H54 (cell line): ENCODE measurements around the gene DCLK3.

Source experiments
- DNase-seq: peaks from one replicate; pipeline ENCODE4 v3.0.0; 2011; ENCODE audit warnings: low spot score, mixed read lengths; ENCODE audit not compliant: insufficient read length
- FAIRE-seq: peaks from 3 replicates; lab custom pipeline; 2011; peaks lifted over from hg19 to GRCh38; lab: Jason Lieb, UNC
- POLR2A ChIP-seq: IDR thresholded peaks from 2 replicates; pipeline ENCODE4 v1.6.1; 2011; ENCODE audit warnings: low read depth, mild to moderate bottlenecking, low read length

Gene DCLK3, protein sequence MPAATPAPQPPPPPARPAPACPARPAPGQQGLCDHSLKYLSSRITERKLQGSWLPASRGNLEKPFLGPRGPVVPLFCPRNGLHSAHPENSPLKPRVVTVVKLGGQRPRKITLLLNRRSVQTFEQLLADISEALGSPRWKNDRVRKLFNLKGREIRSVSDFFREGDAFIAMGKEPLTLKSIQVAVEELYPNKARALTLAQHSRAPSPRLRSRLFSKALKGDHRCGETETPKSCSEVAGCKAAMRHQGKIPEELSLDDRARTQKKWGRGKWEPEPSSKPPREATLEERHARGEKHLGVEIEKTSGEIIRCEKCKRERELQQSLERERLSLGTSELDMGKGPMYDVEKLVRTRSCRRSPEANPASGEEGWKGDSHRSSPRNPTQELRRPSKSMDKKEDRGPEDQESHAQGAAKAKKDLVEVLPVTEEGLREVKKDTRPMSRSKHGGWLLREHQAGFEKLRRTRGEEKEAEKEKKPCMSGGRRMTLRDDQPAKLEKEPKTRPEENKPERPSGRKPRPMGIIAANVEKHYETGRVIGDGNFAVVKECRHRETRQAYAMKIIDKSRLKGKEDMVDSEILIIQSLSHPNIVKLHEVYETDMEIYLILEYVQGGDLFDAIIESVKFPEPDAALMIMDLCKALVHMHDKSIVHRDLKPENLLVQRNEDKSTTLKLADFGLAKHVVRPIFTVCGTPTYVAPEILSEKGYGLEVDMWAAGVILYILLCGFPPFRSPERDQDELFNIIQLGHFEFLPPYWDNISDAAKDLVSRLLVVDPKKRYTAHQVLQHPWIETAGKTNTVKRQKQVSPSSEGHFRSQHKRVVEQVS

DNA sequence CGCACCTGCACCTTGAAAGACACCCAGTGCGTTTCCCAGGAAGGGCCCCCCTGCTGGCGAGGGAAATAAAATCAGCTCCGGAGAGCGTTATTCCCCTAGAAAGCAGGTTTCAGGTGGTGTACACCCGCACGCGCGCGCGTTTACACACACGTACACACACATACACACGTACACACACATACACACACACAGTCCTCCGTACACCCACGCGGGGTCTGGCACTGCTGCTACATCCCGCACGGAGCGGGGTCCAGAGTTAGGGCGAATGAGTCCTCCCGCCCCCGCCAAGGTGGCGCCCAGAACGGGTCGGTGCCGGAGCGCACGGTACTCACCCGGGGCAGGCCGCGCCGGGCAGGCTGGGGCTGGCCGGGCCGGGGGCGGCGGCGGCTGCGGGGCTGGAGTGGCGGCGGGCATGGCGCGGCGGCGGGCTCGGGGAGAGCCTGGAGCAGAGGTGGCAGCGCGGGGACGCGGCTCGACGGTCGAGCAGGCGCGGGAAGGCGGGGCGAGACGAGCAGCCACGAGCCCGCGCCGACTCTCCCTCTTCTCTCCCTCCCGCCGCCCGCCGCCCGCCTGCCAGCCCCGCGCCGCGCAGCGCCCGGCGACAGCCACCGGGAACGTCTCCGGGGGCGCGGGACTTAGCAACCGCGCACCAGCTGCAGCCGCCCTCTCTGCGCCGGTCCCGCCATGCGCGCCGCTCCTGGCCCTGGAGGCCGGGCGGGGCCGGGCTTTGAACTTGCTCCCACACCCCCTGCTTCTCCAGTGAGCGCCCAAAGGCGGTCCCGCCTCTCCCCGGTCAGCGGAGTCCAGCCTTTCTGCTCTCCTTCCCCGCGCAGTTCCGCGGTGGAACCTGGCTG is at the start of gene DCLK3:
Gene DCLK3, minus strand, starts transcription at position 704 of the 854 bp plus-strand sequence. Its CDS starts 290 bp downstream, at position 414.
- no peak for TF ChIP-seq POLR2A
- FAIRE-seq, result no peak
- no peak for DNase-seq

- no peak for TF ChIP-seq POLR2A
- DNase-seq, result no peak
- FAIRE-seq, result no peak
Measured at GRCh38 chr3:36813305-36813704, 49.0 kb upstream of the DCLK3 start.

GRCh38 chr3:36812240-36812639 is 47.9 kb upstream of the DCLK3 start:
- FAIRE-seq (no peak), DNase-seq (no peak)
- no peak for TF ChIP-seq POLR2A

GRCh38 chr3:36811768-36812167 is 47.4 kb upstream of the DCLK3 start:
- DNase-seq (no peak), FAIRE-seq (no peak)
- TF ChIP-seq POLR2A, result no peak

DNA sequence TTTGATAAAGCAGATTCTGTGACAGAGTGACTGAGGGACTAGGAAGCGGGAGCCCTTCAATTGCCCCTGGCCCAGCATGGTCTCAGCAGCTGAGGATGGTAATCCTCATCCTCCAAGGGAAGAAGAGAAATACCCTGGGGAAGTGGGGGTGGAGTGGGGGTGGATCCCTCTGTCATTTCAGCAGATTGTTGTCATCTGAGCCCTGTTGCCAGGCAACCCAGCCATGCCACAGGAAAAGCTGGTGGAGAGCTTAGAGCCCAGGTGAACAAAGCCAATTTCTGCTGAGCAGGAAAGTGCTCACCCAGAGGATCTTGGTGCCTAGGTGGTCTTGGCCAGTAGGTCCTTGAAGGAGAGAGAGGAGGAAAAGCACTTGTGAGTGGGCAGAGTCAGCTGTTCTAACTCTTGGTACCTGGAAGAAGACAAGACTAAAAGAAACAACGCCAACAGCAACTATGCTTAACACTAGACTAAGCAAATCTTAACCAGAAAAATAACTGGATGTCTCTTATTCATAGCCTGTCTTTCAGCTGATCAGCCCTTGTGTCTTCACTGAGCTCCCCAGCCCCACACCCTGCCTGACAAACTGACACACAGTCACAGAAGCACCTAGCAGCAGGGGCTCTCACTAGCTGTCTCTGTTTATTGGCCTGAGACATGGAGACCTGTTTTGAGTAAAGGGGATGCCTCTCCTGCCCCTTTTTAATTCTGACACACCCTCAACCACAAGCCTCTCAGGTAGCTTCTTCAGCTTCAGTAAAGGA is 40.1 kb upstream of the DCLK3 start:
- no peak for DNase-seq
- no peak for FAIRE-seq
- TF ChIP-seq POLR2A, result no peak

GRCh38 chr3:36803091-36803791 is 38.9 kb upstream of the DCLK3 start:
- no peak for FAIRE-seq
- no peak for DNase-seq
- no peak for TF ChIP-seq POLR2A

DNA sequence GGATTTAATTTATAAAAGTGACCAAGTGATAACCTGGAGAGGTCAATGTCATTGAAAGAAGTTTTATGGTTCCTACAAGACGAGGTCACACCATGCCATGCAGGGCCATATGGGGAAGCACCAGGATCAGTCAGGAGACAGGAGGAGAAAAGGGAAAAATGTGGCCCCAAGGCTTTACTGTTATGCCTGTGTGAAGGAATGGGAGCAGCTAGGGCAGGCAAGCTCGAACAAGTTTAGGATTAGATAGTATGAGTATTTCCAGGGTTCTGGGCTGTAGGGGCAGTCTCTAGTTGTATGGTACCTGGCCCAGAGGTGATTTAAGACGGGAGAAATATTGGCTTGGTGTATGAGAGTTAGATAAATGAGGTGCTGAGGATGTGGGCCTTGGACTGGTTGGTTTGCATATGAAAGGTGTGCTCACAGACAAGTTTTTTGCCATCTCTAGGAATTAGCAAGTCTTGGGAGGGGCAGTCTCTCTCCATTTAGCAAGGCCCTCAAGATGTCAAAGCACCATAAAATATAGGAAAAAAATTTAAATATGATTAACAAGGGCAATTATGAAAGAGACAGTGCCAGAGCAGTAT is 36.3 kb upstream of the DCLK3 start:
- TF ChIP-seq POLR2A, result no peak
- FAIRE-seq (no peak), DNase-seq (no peak)

GRCh38 chr3:36796881-36797280 is 32.5 kb upstream of the DCLK3 start:
- peak; percentile 11 for FAIRE-seq
- no peak for DNase-seq
- TF ChIP-seq POLR2A, result no peak

- no peak for TF ChIP-seq POLR2A
- DNase-seq (no peak), FAIRE-seq (no peak)
Measured at GRCh38 chr3:36796161-36796560, 31.8 kb upstream of the DCLK3 start.

DNA sequence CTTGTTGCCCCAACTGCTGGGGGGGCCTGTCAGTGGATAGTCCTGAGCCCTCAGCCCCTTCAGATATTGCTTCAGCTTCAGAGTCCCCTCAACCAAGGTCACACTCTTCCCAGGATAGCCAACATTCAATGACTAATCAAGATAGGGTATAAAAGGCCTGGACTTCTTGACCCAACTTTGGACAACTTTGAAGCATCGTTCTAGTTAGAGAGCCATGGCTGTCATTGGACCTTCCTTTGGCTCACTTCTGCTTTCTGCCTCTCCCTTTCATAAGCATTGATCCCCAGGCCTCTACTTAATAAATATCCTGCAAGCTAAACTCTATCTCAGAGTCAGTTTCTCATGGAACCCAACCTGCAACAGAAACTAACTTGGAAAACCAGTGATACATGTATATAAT is 31.3 kb upstream of the DCLK3 start:
- FAIRE-seq, result no peak
- TF ChIP-seq POLR2A, result no peak

GRCh38 chr3:36792342-36792741 is 28.0 kb upstream of the DCLK3 start:
- no peak for FAIRE-seq
- peak; percentile 22 for DNase-seq
- TF ChIP-seq POLR2A, result no peak

More for the DNA sequence above, 31.3 kb upstream of the DCLK3 start:
- no peak for DNase-seq

GRCh38 chr3:36790765-36791164 is 26.4 kb upstream of the DCLK3 start:
- FAIRE-seq (no peak), DNase-seq (no peak)
- TF ChIP-seq POLR2A, result no peak
